GM19452 (cell line): ENCODE data around the gene FAM234B.
"Not testable (repeated sequence)": the region's sequence is repeated elsewhere in the genome, so short reads cannot be mapped to it uniquely, and the experiment has no call there.

ENCODE experiments used
- ATAC-seq: cut with Tn5 transposase; IDR thresholded peaks from one replicate; pipeline ENCODE4 v1.9.1; 2021; ENCODE audit not compliant: unreplicated experiment

The FAM234B gene

GRCh38 chr12:13053617-13054016 lies 9.4 kb downstream of the FAM234B start:
- not testable (repeated sequence) for ATAC-seq

- ATAC-seq: no peak
These were observed 16.4 kb downstream of the FAM234B start for GRCh38 chr12:13060581-13060980.

- ATAC-seq: no peak
These were observed 17.2 kb downstream of the FAM234B start for GRCh38 chr12:13061377-13061776.

- no peak for ATAC-seq
These were observed 18.5 kb downstream of the FAM234B start for GRCh38 chr12:13062669-13063068.

- ATAC-seq: no peak
These were observed 21.8 kb downstream of the FAM234B start for GRCh38 chr12:13066014-13066413.

- ATAC-seq: no peak
These were observed 22.3 kb downstream of the FAM234B start for GRCh38 chr12:13066459-13066858.

GRCh38 chr12:13067322-13067721 lies 23.1 kb downstream of the FAM234B start:
- no peak for ATAC-seq

GRCh38 chr12:13069380-13069779 lies 25.2 kb downstream of the FAM234B start:
- no peak for ATAC-seq

GRCh38 chr12:13071305-13072280 lies 27.4 kb downstream of the FAM234B start:
- ATAC-seq: no peak

- ATAC-seq: no peak
These were observed 29.0 kb downstream of the FAM234B start for GRCh38 chr12:13073173-13073572.

- ATAC-seq: no peak
These were observed 30.4 kb downstream of the FAM234B start for GRCh38 chr12:13074396-13075117.

- ATAC-seq: no peak
These were observed 30.9 kb downstream of the FAM234B start for GRCh38 chr12:13075118-13075480.

GRCh38 chr12:13075786-13076570 lies 31.8 kb downstream of the FAM234B start:
- ATAC-seq: no peak

GRCh38 chr12:13079440-13079906 lies 35.3 kb downstream of the FAM234B start:
- no peak for ATAC-seq

GRCh38 chr12:13080266-13080665 lies 36.1 kb downstream of the FAM234B start:
- no peak for ATAC-seq

- no peak for ATAC-seq
These were observed 38.7 kb downstream of the FAM234B start for GRCh38 chr12:13082861-13083260.

- ATAC-seq: not testable (repeated sequence)
These were observed 39.5 kb downstream of the FAM234B start for GRCh38 chr12:13083638-13084037.

- ATAC-seq: no peak
These were observed 40.9 kb downstream of the FAM234B start for GRCh38 chr12:13084898-13085640.

GRCh38 chr12:13085968-13086686 lies 41.9 kb downstream of the FAM234B start:
- no peak for ATAC-seq

- ATAC-seq: no peak
These were observed 43.6 kb downstream of the FAM234B start for GRCh38 chr12:13087766-13088165.
